ENCODE measurements around the gene TMPRSS3. TPM values are rescaled to one million over a fixed set of nuclear protein-coding genes. Genes with fewer than 3 reads are reported as not detected.

Gene TMPRSS3
- polyA plus RNA-seq, 2 of the 4 experiments (the other 2 are of a cell fraction), result 0.10 to 0.12 TPM

DNA sequence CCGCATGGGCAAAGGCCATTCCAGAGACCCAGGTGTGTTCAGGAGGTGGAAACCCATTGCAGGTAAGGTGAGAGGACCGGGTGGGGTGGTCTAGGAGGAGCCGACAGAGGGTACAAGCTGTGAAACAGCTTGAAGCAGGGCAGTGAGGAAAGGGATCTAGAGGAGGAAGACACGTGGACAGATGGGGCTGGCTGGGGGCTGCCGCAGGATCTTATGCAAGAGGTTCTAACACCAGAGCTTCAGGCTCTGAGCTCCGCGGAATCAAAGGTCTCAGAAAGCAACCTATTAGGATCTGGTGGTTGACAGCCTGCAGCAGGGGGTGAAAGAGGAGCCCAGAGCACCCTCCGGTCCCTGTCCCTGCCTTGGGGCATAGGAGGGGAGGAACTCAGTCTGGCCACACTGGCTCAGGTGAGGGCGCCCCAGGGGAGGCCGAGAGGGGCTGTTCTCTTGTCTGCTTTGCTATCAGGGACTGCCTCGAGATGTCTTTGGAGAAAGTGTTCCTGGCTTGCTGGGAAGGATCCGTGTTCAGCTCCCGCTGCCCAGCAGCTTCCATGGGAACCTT is 31.5 kb downstream of the TMPRSS3 start (continued):
- TF ChIP-seq, protein P1, sequence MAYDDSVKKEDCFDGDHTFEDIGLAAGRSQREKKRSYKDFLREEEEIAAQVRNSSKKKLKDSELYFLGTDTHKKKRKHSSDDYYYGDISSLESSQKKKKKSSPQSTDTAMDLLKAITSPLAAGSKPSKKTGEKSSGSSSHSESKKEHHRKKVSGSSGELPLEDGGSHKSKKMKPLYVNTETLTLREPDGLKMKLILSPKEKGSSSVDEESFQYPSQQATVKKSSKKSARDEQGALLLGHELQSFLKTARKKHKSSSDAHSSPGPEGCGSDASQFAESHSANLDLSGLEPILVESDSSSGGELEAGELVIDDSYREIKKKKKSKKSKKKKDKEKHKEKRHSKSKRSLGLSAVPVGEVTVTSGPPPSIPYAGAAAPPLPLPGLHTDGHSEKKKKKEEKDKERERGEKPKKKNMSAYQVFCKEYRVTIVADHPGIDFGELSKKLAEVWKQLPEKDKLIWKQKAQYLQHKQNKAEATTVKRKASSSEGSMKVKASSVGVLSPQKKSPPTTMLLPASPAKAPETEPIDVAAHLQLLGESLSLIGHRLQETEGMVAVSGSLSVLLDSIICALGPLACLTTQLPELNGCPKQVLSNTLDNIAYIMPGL (CRISPR knock-in tag; IDR thresholded peaks at IDR 0.05; ENCODE audit: borderline replicate concordance), result no peak
- TF ChIP-seq NFE2L2 (conservative IDR thresholded peaks at IDR 0.05; ENCODE audit: low read length) (no peak), FOSL2 (IDR thresholded peaks at IDR 0.05) (no peak), FOSL2 (CRISPR knock-in tag; IDR thresholded peaks at IDR 0.05) (no peak), FOXS1 (CRISPR knock-in tag; IDR thresholded peaks at IDR 0.05) (no peak), CBX8 (IDR thresholded peaks at IDR 0.05) (no peak), CHD2 (IDR thresholded peaks at IDR 0.05; ENCODE audit: low read length, partially characterized antibody) (no peak)
- TF ChIP-seq, protein P2, sequence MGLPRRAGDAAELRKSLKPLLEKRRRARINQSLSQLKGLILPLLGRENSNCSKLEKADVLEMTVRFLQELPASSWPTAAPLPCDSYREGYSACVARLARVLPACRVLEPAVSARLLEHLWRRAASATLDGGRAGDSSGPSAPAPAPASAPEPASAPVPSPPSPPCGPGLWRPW (IDR thresholded peaks at IDR 0.05), result no peak
- TF ChIP-seq, protein P3, sequence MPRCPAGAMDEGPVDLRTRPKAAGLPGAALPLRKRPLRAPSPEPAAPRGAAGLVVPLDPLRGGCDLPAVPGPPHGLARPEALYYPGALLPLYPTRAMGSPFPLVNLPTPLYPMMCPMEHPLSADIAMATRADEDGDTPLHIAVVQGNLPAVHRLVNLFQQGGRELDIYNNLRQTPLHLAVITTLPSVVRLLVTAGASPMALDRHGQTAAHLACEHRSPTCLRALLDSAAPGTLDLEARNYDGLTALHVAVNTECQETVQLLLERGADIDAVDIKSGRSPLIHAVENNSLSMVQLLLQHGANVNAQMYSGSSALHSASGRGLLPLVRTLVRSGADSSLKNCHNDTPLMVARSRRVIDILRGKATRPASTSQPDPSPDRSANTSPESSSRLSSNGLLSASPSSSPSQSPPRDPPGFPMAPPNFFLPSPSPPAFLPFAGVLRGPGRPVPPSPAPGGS (IDR thresholded peaks at IDR 0.05), result no peak
- TF ChIP-seq, protein P4, sequence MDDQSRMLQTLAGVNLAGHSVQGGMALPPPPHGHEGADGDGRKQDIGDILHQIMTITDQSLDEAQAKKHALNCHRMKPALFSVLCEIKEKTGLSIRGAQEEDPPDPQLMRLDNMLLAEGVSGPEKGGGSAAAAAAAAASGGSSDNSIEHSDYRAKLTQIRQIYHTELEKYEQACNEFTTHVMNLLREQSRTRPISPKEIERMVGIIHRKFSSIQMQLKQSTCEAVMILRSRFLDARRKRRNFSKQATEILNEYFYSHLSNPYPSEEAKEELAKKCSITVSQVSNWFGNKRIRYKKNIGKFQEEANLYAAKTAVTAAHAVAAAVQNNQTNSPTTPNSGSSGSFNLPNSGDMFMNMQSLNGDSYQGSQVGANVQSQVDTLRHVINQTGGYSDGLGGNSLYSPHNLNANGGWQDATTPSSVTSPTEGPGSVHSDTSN (IDR thresholded peaks at IDR 0.05), result no peak

DNA sequence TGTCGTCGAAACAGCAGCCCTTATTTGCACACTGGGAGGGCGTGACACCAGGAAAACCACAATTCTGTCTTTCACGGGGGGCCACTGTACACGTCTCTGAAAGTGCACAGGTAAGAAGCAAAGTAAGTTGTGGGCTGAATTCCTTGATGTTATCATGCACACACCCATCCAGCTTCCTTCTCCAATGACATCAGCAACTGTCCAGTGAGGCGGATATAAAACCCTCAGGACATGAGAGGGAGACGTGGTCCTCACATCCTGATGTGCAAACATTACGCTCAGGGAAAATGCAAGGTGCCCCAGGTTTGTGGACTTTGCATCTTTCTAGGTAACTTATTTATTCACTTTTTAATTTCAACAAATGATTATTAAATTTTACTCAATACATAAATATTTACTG is 32.5 kb downstream of the TMPRSS3 start:
- no peak for ATAC-seq
- no peak for FAIRE-seq
- Histone ChIP-seq H3K27ac (no peak overlapping the region), H3K4me1 (peaks cover 23% of the 10 kb centered on the region), H3K4me2 (peak overlapping the region; percentile 25; the same call in 2 of the 3 replicates), H3K9me3 (no peaks in the 10 kb centered on the region), H3K4me3 (no peak overlapping the region)
- no peak for TF ChIP-seq ZSCAN20 (CRISPR knock-in tag; IDR thresholded peaks at IDR 0.05)
- TF ChIP-seq, protein P5, sequence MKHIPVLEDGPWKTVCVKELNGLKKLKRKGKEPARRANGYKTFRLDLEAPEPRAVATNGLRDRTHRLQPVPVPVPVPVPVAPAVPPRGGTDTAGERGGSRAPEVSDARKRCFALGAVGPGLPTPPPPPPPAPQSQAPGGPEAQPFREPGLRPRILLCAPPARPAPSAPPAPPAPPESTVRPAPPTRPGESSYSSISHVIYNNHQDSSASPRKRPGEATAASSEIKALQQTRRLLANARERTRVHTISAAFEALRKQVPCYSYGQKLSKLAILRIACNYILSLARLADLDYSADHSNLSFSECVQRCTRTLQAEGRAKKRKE (CRISPR knock-in tag; IDR thresholded peaks at IDR 0.05; ENCODE audit: low read depth), result no peak
- TF ChIP-seq HOXB5 (CRISPR knock-in tag; IDR thresholded peaks at IDR 0.05), result no peak
- no peak for TF ChIP-seq MAFK (IDR thresholded peaks at IDR 0.05; ENCODE audit: partially characterized antibody)
- TF ChIP-seq KDM1A (IDR thresholded peaks at IDR 0.05; ENCODE audit: low read depth), result no peak
- TF ChIP-seq JUN (IDR thresholded peaks at IDR 0.05), result no peak
- no peak for TF ChIP-seq CHD2 (IDR thresholded peaks at IDR 0.05; ENCODE audit: low read length, partially characterized antibody)
- no peak for TF ChIP-seq CHD4 (IDR thresholded peaks at IDR 0.05; ENCODE audit: borderline replicate concordance)
- no peak for TF ChIP-seq SMC3 (IDR thresholded peaks at IDR 0.05)
- TF ChIP-seq ESRRA (IDR thresholded peaks at IDR 0.05; ENCODE audit: borderline replicate concordance, low read length), result no peak
- TF ChIP-seq EHF (CRISPR knock-in tag; IDR thresholded peaks at IDR 0.05), result no peak
- TF ChIP-seq, protein P3 (IDR thresholded peaks at IDR 0.05), result no peak
- TF ChIP-seq SREBF2 (IDR thresholded peaks at IDR 0.05), result no peak
- TF ChIP-seq, protein P6, sequence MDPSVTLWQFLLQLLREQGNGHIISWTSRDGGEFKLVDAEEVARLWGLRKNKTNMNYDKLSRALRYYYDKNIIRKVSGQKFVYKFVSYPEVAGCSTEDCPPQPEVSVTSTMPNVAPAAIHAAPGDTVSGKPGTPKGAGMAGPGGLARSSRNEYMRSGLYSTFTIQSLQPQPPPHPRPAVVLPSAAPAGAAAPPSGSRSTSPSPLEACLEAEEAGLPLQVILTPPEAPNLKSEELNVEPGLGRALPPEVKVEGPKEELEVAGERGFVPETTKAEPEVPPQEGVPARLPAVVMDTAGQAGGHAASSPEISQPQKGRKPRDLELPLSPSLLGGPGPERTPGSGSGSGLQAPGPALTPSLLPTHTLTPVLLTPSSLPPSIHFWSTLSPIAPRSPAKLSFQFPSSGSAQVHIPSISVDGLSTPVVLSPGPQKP (IDR thresholded peaks at IDR 0.05; ENCODE audit: low read depth, low read length), result no peak
- TF ChIP-seq HEYL (CRISPR knock-in tag; IDR thresholded peaks at IDR 0.05), result no peak
- ChIA-PET POLR2A (no interaction called here), CTCF (no interaction called here)
- peak in 1 of 2 experiments; percentile 52 for DNase-seq (ENCODE audit: low read depth in 1 of 2, low spot score in 1 of 2)
- 54% methylated on average over 8 of the region's 8 CpGs for WGBS (ENCODE audit: missing lambda C conversion rate)
